GM19324 (cell line): Measurements from ENCODE around the gene NRG3.
"Not testable (repeated sequence)": the region's sequence is repeated elsewhere in the genome, so short reads cannot be mapped to it uniquely, and the experiment has no call there.

Experiments used
- ATAC-seq: cut with Tn5 transposase; IDR thresholded peaks from one replicate; pipeline ENCODE4 v1.9.1; 2021; ENCODE audit warnings: mild to moderate bottlenecking, moderate library complexity; ENCODE audit not compliant: unreplicated experiment, low FRiP score

The NRG3 gene

GRCh38 chr10:81953420-81953819 lies 78.4 kb downstream of the NRG3 start:
- ATAC-seq: no peak

- no peak for ATAC-seq
These were observed 83.0 kb downstream of the NRG3 start for GRCh38 chr10:81957976-81958375.

- ATAC-seq: no peak
These were observed 84.0 kb downstream of the NRG3 start for GRCh38 chr10:81959016-81959415.

- no peak for ATAC-seq
These were observed 86.6 kb downstream of the NRG3 start for GRCh38 chr10:81961451-81962184.

GRCh38 chr10:81963606-81964005 lies 88.6 kb downstream of the NRG3 start:
- no peak for ATAC-seq

GRCh38 chr10:81967716-81968115 lies 92.7 kb downstream of the NRG3 start:
- no peak for ATAC-seq

GRCh38 chr10:81969136-81969535 lies 94.1 kb downstream of the NRG3 start:
- ATAC-seq: no peak

GRCh38 chr10:81978238-81978637 lies 103.2 kb downstream of the NRG3 start:
- no peak for ATAC-seq

GRCh38 chr10:81981724-81982123 lies 106.7 kb downstream of the NRG3 start:
- ATAC-seq: no peak

- no peak for ATAC-seq
These were observed 109.4 kb downstream of the NRG3 start for GRCh38 chr10:81984428-81984827.

GRCh38 chr10:81995254-81995653 lies 120.3 kb downstream of the NRG3 start:
- no peak for ATAC-seq

GRCh38 chr10:81996927-81997326 lies 121.9 kb downstream of the NRG3 start:
- ATAC-seq: no peak

GRCh38 chr10:82020999-82021398 lies 146.0 kb downstream of the NRG3 start:
- ATAC-seq: no peak

GRCh38 chr10:82027711-82028110 lies 152.7 kb downstream of the NRG3 start:
- no peak for ATAC-seq

- ATAC-seq: no peak
These were observed 162.1 kb downstream of the NRG3 start for GRCh38 chr10:82037076-82037475.

GRCh38 chr10:82038587-82038986 lies 163.6 kb downstream of the NRG3 start:
- no peak for ATAC-seq

- no peak for ATAC-seq
These were observed 165.3 kb downstream of the NRG3 start for GRCh38 chr10:82040336-82040735.

GRCh38 chr10:82041018-82041417 lies 166.0 kb downstream of the NRG3 start:
- no peak for ATAC-seq

- no peak for ATAC-seq
These were observed 181.4 kb downstream of the NRG3 start for GRCh38 chr10:82056391-82056790.

GRCh38 chr10:82067192-82067591 lies 192.2 kb downstream of the NRG3 start:
- ATAC-seq: not testable (repeated sequence)

GRCh38 chr10:82068501-82068900 lies 193.5 kb downstream of the NRG3 start:
- no peak for ATAC-seq

GRCh38 chr10:82071231-82071630 lies 196.2 kb downstream of the NRG3 start:
- no peak for ATAC-seq

GRCh38 chr10:82072124-82072523 lies 197.1 kb downstream of the NRG3 start:
- ATAC-seq: no peak
